Aorta (tissue), 5 donors: ENCODE measurements around the gene NLGN1. TPM values are rescaled to one million over a fixed set of nuclear protein-coding genes. Genes with fewer than 3 reads are reported as not detected.
"Not testable (repeated sequence)": the region's sequence is repeated elsewhere in the genome, so short reads cannot be mapped to it uniquely, and the experiment has no call there.

Experiments used
- ATAC-seq: fragments of 200-7000 bp; cut with Tn5 transposase; one replicate; pipeline ENCODE4 v1.9.1; 2022; ENCODE audit warnings: moderate library complexity; ENCODE audit not compliant: low FRiP score
- DNase-seq, 2 donors: peaks; one replicate each; pipeline ENCODE4 v3.0.0-alpha.2; 2020
- H3K27ac ChIP-seq, 2 donors: one replicate each; pipeline ENCODE4 v1.5.1; 2013; ENCODE audit warnings: low read length in 2 of 2, mild to moderate bottlenecking in 2 of 2, moderate library complexity in 2 of 2, control low read depth in 1 of 2, inconsistent platforms in 1 of 2, low read depth in 1 of 2
- H3K27me3 ChIP-seq, 2 donors: one replicate each; pipeline ENCODE4 v1.6.1; 2013; ENCODE audit warnings: control low read depth in 1 of 2, low read length in 1 of 2, mild to moderate bottlenecking in 1 of 2, moderate library complexity in 1 of 2; ENCODE audit not compliant: insufficient read depth in 2 of 2, control insufficient read depth in 1 of 2
- H3K36me3 ChIP-seq, 2 donors: one replicate each; pipeline ENCODE4 v1.6.1; 2013; ENCODE audit warnings: control low read depth in 1 of 2, low read length in 1 of 2, mild to moderate bottlenecking in 1 of 2; ENCODE audit not compliant: insufficient read depth in 2 of 2, control insufficient read depth in 1 of 2
- H3K4me1 ChIP-seq, 2 donors: one replicate each; pipeline ENCODE4 v1.6.1; 2013; ENCODE audit warnings: low read length in 2 of 2, control low read depth in 1 of 2, mild to moderate bottlenecking in 1 of 2, moderate library complexity in 1 of 2; ENCODE audit not compliant: insufficient read depth in 2 of 2, control insufficient read depth in 1 of 2
- H3K4me3 ChIP-seq, 2 donors: one replicate each; pipeline ENCODE4 v1.5.1; 2013; ENCODE audit warnings: low read length in 2 of 2, control low read depth in 1 of 2, mild to moderate bottlenecking in 1 of 2
- H3K9me3 ChIP-seq: one replicate; pipeline ENCODE4 v1.6.1; 2013; ENCODE audit warnings: mild to moderate bottlenecking, low read length; ENCODE audit not compliant: control insufficient read depth
- WGBS, 2 donors: extraction: QIAGEN DNeasy Blood & Tissue Kit; methylation state at CpG; one replicate each; pipeline ENCODE4 v1.1.7; 2013; 5-methylcytosine and 5-hydroxymethylcytosine counted together
- intact Hi-C, 2 donors: fragments of 100-400 bp; cut with DNase I; formaldehyde crosslinking; loops; one replicate each; pipeline versions ENCODE4 v1.14.2 to v1.15.0; 2022
- polyA plus RNA-seq, 2 donors: library from polyadenylated mRNA; stranded (reverse); fragments of 200-250 nt; gene quantifications; one replicate each; pipeline ENCODE4 v1.2.3, GENCODE V29; 2013
- total RNA-seq, 2 donors: library from RNA; stranded (reverse); fragmentation: NEBNext Ultra II Directional; extraction: Animal tissue kit (Norgen Biotek cat#: 25700); gene quantifications; one replicate each; pipeline ENCODE4 v1.2.1, GENCODE V29; 2021
- donor health status: healthy with polysubstance abuse.
- donor health status: Bipolar disorder and iron deficiency.
- donor health status: DM: no; HTN: no; CAD: no.
- donor health status: DM: no; HTN: no; CAD: no.
- donor health status: DM: yes; HTN: yes; CAD: no.

Gene NLGN1
- total and polyA plus RNA-seq, 4 donors: 0.50 to 20.0 (median 8.6) TPM

GRCh38 chr3:173587055-173587454 is 189.5 kb downstream of the NLGN1 start:
- H3K4me1 ChIP-seq: peaks cover 0 to 3% of the 10 kb centered on the region in 2 donors
- no peak overlapping the region for H3K4me3 ChIP-seq
- no peak overlapping the region for H3K27ac ChIP-seq
- intact Hi-C loops: loop anchor here in 1 of 2 donors (10.0 kb wide), 1 partner anchor 148 kb away; no protein-coding TSS in a partner anchor
- 100% methylated on average over 1 of the region's 1 CpG for WGBS, 2 donors
- H3K9me3 ChIP-seq: no peaks in the 10 kb centered on the region
- H3K27me3 ChIP-seq: no peaks in the 10 kb centered on the region
- ATAC-seq: no peak
- DNase-seq: no peak
- no peaks in the 10 kb centered on the region for H3K36me3 ChIP-seq

- WGBS, 2 donors: 79 to 82% methylated on average over 3 of the region's 3 CpGs
- no peak for ATAC-seq
- intact Hi-C loops: loop anchor here in 1 of 2 donors (10.0 kb wide), 1 partner anchor 146 kb away; no protein-coding TSS in a partner anchor
Measured at GRCh38 chr3:173588556-173588955, 191.0 kb downstream of the NLGN1 start.

GRCh38 chr3:173589116-173589515 is 191.6 kb downstream of the NLGN1 start:
- H3K4me1 ChIP-seq: peaks cover 0 to 3% of the 10 kb centered on the region in 2 donors
- no peaks in the 10 kb centered on the region for H3K27me3 ChIP-seq
- intact Hi-C loops: loop anchor here in 1 of 2 donors (10.0 kb wide), 1 partner anchor 146 kb away; no protein-coding TSS in a partner anchor
- no peak overlapping the region for H3K27ac ChIP-seq
- 97% methylated on average over 1 of the region's 1 CpG for WGBS, 2 donors
- H3K4me3 ChIP-seq: no peak overlapping the region
- ATAC-seq (no peak), DNase-seq (no peak)
- no peaks in the 10 kb centered on the region for H3K9me3 ChIP-seq
- no peaks in the 10 kb centered on the region for H3K36me3 ChIP-seq

More at GRCh38 chr3:173588556-173588955, 191.0 kb downstream of the NLGN1 start:
- peaks cover 0 to 3% of the 10 kb centered on the region in 2 donors for H3K4me1 ChIP-seq
- H3K27ac ChIP-seq: no peak overlapping the region
- H3K4me3 ChIP-seq: no peak overlapping the region
- H3K36me3 ChIP-seq: no peaks in the 10 kb centered on the region
- H3K9me3 ChIP-seq: no peaks in the 10 kb centered on the region
- no peaks in the 10 kb centered on the region for H3K27me3 ChIP-seq
- DNase-seq: no peak

DNA sequence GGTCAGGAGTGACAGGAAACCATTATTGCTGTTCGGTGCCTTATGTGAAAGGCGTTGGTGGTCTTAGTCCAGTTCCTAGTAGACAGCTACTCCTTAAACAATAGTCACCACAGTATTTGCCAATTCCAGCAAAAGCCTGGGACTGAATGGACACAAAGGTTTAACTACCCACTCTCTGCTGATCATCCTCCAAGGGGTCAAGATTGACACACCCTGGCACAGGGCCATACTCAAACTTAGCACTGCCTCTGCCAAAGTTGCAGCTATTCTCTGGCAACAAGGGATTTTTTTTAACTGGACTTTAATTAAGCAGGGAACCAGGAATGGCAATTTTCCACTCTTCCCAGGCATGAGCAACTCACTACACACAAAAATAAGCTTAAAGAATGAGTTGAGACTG is 193.9 kb downstream of the NLGN1 start:
- Histone ChIP-seq H3K27me3 (no peaks in the 10 kb centered on the region), H3K36me3 (no peaks in the 10 kb centered on the region), H3K4me3 (no peak overlapping the region), H3K9me3 (no peaks in the 10 kb centered on the region), H3K4me1 (peaks cover 0 to 2% of the 10 kb centered on the region in 2 donors), H3K27ac (no peak overlapping the region)
- intact Hi-C loops: no loop called here
- ATAC-seq (no peak), DNase-seq (no peak)
- 96 to 100% methylated on average over 2 of the region's 2 CpGs for WGBS, 2 donors

GRCh38 chr3:173594881-173595280 is 197.3 kb downstream of the NLGN1 start:
- not testable (repeated sequence) for H3K36me3 ChIP-seq
- WGBS, 2 donors: 58 to 79% methylated on average over 3 of the region's 3 CpGs

GRCh38 chr3:173599673-173600072 is 202.1 kb downstream of the NLGN1 start:
- 3 to 12% methylated on average over 2 of the region's 2 CpGs for WGBS, 2 donors
- Histone ChIP-seq H3K27me3 (no peaks in the 10 kb centered on the region), H3K9me3 (no peaks in the 10 kb centered on the region), H3K27ac (no peak overlapping the region), H3K36me3 (no peaks in the 10 kb centered on the region), H3K4me1 (no peaks in the 10 kb centered on the region), H3K4me3 (no peak overlapping the region)
- no peak for ATAC-seq
- intact Hi-C loops: no loop called here
- no peak for DNase-seq

More at GRCh38 chr3:173594881-173595280, 197.3 kb downstream of the NLGN1 start:
- ATAC-seq, DNase-seq, H3K4me1 ChIP-seq, H3K27ac ChIP-seq, H3K27me3 ChIP-seq, intact Hi-C loops, H3K9me3 ChIP-seq, H3K4me3 ChIP-seq: not testable (repeated sequence)

DNA sequence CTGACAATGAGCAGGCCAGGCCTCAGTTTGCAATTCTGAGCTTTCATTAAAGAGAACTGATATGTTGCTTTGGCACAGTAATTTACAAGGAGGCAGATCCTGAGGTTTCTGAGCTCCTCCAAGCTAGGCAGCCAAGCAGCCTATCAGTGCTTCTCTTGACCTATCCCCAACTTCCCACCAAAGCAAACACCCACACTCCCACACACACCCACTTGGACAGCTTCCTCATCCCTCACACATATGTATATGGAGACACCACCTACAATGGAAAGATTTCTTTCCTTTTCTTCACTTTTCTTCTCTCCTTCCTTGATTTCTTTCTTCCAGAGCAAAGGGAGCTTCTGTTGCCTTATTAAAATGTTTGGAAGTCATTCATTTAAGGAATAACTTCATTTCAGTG is 217.0 kb downstream of the NLGN1 start:
- intact Hi-C loops: no loop called here
- no peak overlapping the region for H3K27ac ChIP-seq
- no peaks in the 10 kb centered on the region for H3K27me3 ChIP-seq
- H3K36me3 ChIP-seq: no peaks in the 10 kb centered on the region
- peaks cover 0 to 3% of the 10 kb centered on the region in 2 donors for H3K4me1 ChIP-seq
- DNase-seq (no peak), ATAC-seq (no peak)
- H3K4me3 ChIP-seq: no peak overlapping the region
- no peaks in the 10 kb centered on the region for H3K9me3 ChIP-seq

- intact Hi-C loops: no loop called here
- no peak for ATAC-seq
- no peak for DNase-seq
Measured at GRCh38 chr3:173615661-173616060, 218.1 kb downstream of the NLGN1 start.

DNA sequence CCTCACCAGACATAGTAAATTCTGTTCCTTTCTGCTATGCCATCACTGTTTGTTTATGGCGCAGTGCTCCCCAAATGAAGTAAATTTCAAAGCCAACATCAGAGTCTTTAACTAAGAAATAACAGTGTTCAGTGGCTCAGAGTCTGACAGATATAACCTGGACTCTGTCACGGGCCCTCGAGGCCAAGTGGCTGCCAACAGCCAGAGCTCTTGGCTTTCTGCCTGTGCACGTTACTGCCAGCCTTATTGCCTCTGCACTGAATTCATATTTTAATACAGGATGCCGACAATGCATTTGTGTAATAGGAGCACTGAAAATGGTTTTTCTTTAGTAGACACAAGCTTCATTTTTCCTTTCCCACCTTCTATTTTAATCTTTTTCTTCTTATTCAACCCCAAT is 219.9 kb downstream of the NLGN1 start:
- intact Hi-C loops: no loop called here
- WGBS, 2 donors: 7 to 11% methylated on average over 5 of the region's 5 CpGs
- H3K27me3 ChIP-seq: no peaks in the 10 kb centered on the region
- no peaks in the 10 kb centered on the region for H3K36me3 ChIP-seq
- H3K4me3 ChIP-seq: no peak overlapping the region
- H3K4me1 ChIP-seq: peaks cover 0 to 3% of the 10 kb centered on the region in 2 donors
- ATAC-seq (no peak), DNase-seq (peak; percentile 48 to 80)
- no peaks in the 10 kb centered on the region for H3K9me3 ChIP-seq
- no peak overlapping the region for H3K27ac ChIP-seq

More at GRCh38 chr3:173615661-173616060, 218.1 kb downstream of the NLGN1 start:
- no peaks in the 10 kb centered on the region for H3K27me3 ChIP-seq
- no peak overlapping the region for H3K4me3 ChIP-seq
- peaks cover 0 to 3% of the 10 kb centered on the region in 2 donors for H3K4me1 ChIP-seq
- H3K27ac ChIP-seq: no peak overlapping the region
- H3K36me3 ChIP-seq: no peaks in the 10 kb centered on the region
- H3K9me3 ChIP-seq: no peaks in the 10 kb centered on the region
